HG03097 (cell line): ENCODE data around the gene PRR35.

Source experiments
- ATAC-seq: cut with Tn5 transposase; IDR thresholded peaks from one replicate; pipeline ENCODE4 v1.9.1; 2021; ENCODE audit not compliant: unreplicated experiment, low FRiP score

The PRR35 gene

GRCh38 chr16:578232-578869, 18.2 kb downstream of the PRR35 start:
- no peak for ATAC-seq

GRCh38 chr16:578870-579405, 18.7 kb downstream of the PRR35 start:
- no peak for ATAC-seq

- ATAC-seq = no peak
These were observed 20.1 kb downstream of the PRR35 start for GRCh38 chr16:580141-580945.

GRCh38 chr16:580946-581498, 20.8 kb downstream of the PRR35 start:
- no peak for ATAC-seq

- ATAC-seq = no peak
These were observed 22.0 kb downstream of the PRR35 start for GRCh38 chr16:582218-582613.

GRCh38 chr16:582614-583331, 22.6 kb downstream of the PRR35 start:
- no peak for ATAC-seq

GRCh38 chr16:583470-583814, 23.2 kb downstream of the PRR35 start:
- ATAC-seq = no peak

- ATAC-seq = no peak
These were observed 23.8 kb downstream of the PRR35 start for GRCh38 chr16:583815-584591.

GRCh38 chr16:585351-585750, 25.2 kb downstream of the PRR35 start:
- ATAC-seq = no peak

GRCh38 chr16:586047-586644, 26.0 kb downstream of the PRR35 start:
- no peak for ATAC-seq

GRCh38 chr16:586645-587590, 26.7 kb downstream of the PRR35 start:
- ATAC-seq = no peak

- ATAC-seq = no peak
These were observed 28.4 kb downstream of the PRR35 start for GRCh38 chr16:588639-588888.

- ATAC-seq = peak; percentile 65
These were observed 28.9 kb downstream of the PRR35 start for GRCh38 chr16:588889-589657.

- peak; percentile 74 for ATAC-seq
These were observed 29.5 kb downstream of the PRR35 start, which contains the start of gene RAB40C for GRCh38 chr16:589658-590187. TSS of gene RAB40C (plus strand) at chr16:590066. CDS start at chr16:590292, 226 bp downstream.

GRCh38 chr16:590188-590814, 30.1 kb downstream of the PRR35 start:
- peak; percentile 1 for ATAC-seq

GRCh38 chr16:590815-591200, 30.6 kb downstream of the PRR35 start:
- ATAC-seq = no peak

GRCh38 chr16:591231-591630, 31.0 kb downstream of the PRR35 start:
- no peak for ATAC-seq
